ENCODE data around the gene ZBED1.
"Not testable (repeated sequence)": the region's sequence is repeated elsewhere in the genome, so short reads cannot be mapped to it uniquely, and the experiment has no call there.

Gene ZBED1

GRCh38 chrX:2462074-2462473 lies 38.7 kb downstream of the ZBED1 start:
- Histone ChIP-seq H3K36me3 (ENCODE audit: control insufficient read depth, insufficient read depth, low read length) (peaks cover 4% of the 10 kb centered on the region), H3K4me1 (ENCODE audit: control insufficient read depth, insufficient read depth, low read length, poor library complexity, severe bottlenecking) (no peaks in the 10 kb centered on the region), H3K4me3 (ENCODE audit: extremely low read depth, insufficient read depth, low read length, poor library complexity, severe bottlenecking) (no peak overlapping the region), H3K9me3 (ENCODE audit: control insufficient read depth, low read length) (peaks cover 4% of the 10 kb centered on the region), H3K27ac (ENCODE audit: low read depth, low read length, severe bottlenecking) (no peak overlapping the region)
- WGBS, 2 experiments (ENCODE audit: insufficient coverage in 2 of 2) = 86 to 98% methylated on average over 2 to 5 of the region's 5 CpGs

GRCh38 chrX:2461711-2462016 lies 39.1 kb downstream of the ZBED1 start:
- H3K4me3 ChIP-seq (ENCODE audit: extremely low read depth, insufficient read depth, low read length, poor library complexity, severe bottlenecking) = no peak overlapping the region
- 71 to 100% methylated on average over 2 to 4 of the region's 8 CpGs for WGBS, 2 experiments (ENCODE audit: insufficient coverage in 2 of 2)
- peaks cover 4% of the 10 kb centered on the region for H3K36me3 ChIP-seq (ENCODE audit: control insufficient read depth, insufficient read depth, low read length)
- H3K9me3 ChIP-seq (ENCODE audit: control insufficient read depth, low read length) = peaks cover 4% of the 10 kb centered on the region
- H3K27ac ChIP-seq (ENCODE audit: low read depth, low read length, severe bottlenecking) = no peak overlapping the region
- H3K4me1 ChIP-seq (ENCODE audit: control insufficient read depth, insufficient read depth, low read length, poor library complexity, severe bottlenecking) = no peaks in the 10 kb centered on the region

DNA sequence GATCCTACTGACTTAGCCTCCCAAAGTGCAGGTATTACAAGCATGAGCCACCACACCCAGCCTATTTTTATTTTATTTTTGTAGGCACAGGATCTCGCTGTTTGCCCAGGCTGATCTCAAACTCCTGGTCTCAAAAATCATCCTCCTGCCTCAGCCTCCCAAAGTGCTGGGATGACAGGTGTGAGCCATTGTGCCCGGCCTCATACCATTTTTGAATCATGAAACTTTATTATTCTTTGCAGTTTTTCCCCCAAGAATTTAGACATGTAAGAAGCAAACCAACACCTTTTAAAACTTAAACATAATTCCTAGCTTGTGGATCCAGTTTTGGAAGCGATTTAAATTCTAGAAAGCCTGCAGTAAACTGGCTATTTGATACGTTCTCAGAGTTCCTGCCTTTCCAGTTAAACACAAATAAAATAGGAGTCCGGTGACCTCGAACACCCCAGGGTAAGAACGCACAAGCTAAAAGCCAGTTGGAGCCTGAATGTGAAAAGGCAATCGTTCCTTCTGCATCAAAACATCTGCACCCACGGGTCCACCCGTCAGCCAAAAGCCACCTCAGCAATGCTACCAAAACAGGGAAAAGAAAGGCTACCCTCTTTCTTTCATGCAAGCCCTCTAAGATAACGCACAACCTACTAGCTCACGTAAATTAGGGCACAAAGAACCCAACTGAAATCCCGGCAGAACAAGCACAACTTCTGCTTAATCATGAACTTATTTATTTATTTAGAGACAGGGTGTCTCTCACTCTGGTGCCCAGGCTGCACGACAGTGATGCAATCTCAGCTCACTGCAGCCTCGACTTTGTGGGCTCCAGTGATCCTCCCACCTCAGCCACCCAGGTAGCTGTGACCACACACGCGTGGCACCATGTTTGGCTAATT lies 39.7 kb downstream of the ZBED1 start:
- not testable (repeated sequence) for H3K4me1 ChIP-seq (ENCODE audit: control insufficient read depth, insufficient read depth, low read length, poor library complexity, severe bottlenecking); H3K9me3 ChIP-seq (ENCODE audit: control insufficient read depth, low read length); H3K36me3 ChIP-seq (ENCODE audit: control insufficient read depth, insufficient read depth, low read length); H3K4me3 ChIP-seq (ENCODE audit: extremely low read depth, insufficient read depth, low read length, poor library complexity, severe bottlenecking); H3K27ac ChIP-seq (ENCODE audit: low read depth, low read length, severe bottlenecking)
- WGBS, 2 experiments (ENCODE audit: insufficient coverage in 2 of 2) = 82 to 92% methylated on average over 4 to 6 of the region's 17 CpGs

DNA sequence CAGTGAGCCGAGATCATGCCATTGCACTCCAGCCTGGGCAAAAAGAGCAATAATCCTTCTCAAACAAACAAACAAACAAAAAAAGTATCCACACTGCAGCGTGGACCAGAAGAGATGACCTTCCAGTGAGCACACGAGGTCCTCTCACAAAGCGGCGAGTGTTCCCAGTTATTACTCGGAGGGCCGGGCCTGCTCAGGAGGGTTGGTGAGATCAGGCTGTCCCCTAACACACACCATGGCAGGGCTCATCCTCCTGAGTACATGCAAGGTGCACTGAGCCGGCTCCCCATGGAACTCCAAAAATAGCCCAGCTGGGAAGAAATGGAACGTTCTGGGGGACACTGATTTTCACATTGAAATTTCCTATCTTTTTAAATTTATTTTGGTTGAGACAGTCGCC lies 40.7 kb downstream of the ZBED1 start:
- H3K4me3 ChIP-seq (ENCODE audit: extremely low read depth, insufficient read depth, low read length, poor library complexity, severe bottlenecking); H3K27ac ChIP-seq (ENCODE audit: low read depth, low read length, severe bottlenecking); H3K9me3 ChIP-seq (ENCODE audit: control insufficient read depth, low read length); H3K36me3 ChIP-seq (ENCODE audit: control insufficient read depth, insufficient read depth, low read length); H3K4me1 ChIP-seq (ENCODE audit: control insufficient read depth, insufficient read depth, low read length, poor library complexity, severe bottlenecking): not testable (repeated sequence)
- 92 to 100% methylated on average over 2 to 4 of the region's 10 CpGs for WGBS, 2 experiments (ENCODE audit: insufficient coverage in 2 of 2)

DNA sequence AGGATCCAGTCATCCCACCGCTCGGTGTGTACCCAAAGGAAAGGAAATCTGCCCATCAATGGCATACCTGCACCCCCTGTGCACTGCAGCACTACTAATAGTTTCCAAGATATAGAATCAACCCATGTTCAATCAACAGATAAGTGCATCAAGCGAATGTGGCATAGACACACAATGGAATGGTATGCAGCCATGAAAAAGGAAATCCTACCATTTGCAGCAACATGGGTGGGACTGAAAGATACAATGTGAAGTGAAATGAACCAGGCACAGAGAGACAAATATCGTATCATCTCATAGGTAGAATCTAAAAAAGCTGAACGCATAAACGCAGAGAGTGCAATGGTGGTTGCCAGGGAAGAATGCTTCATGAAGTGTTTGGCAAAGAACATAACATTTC lies 42.5 kb downstream of the ZBED1 start:
- 93 to 94% methylated on average over 6 of the region's 6 CpGs for WGBS, 2 experiments (ENCODE audit: insufficient coverage in 2 of 2)
- Histone ChIP-seq H3K27ac (ENCODE audit: low read depth, low read length, severe bottlenecking) (no peak overlapping the region), H3K4me1 (ENCODE audit: control insufficient read depth, insufficient read depth, low read length, poor library complexity, severe bottlenecking) (no peaks in the 10 kb centered on the region)

GRCh38 chrX:2457289-2458133 lies 43.3 kb downstream of the ZBED1 start:
- whole genome bisulfite sequencing, 2 experiments (ENCODE audit: insufficient coverage in 2 of 2) = 87 to 88% methylated on average over 25 to 26 of the region's 26 CpGs
- peaks cover 4% of the 10 kb centered on the region for H3K36me3 ChIP-seq (ENCODE audit: control insufficient read depth, insufficient read depth, low read length)
- H3K27ac ChIP-seq (ENCODE audit: low read depth, low read length, severe bottlenecking) = no peak overlapping the region
- no peaks in the 10 kb centered on the region for H3K4me1 ChIP-seq (ENCODE audit: control insufficient read depth, insufficient read depth, low read length, poor library complexity, severe bottlenecking)
- H3K9me3 ChIP-seq (ENCODE audit: control insufficient read depth, low read length) = peaks cover 4% of the 10 kb centered on the region
- H3K4me3 ChIP-seq (ENCODE audit: extremely low read depth, insufficient read depth, low read length, poor library complexity, severe bottlenecking) = no peak overlapping the region

More for the DNA sequence above, 42.5 kb downstream of the ZBED1 start:
- Histone ChIP-seq H3K36me3 (ENCODE audit: control insufficient read depth, insufficient read depth, low read length) (peaks cover 4% of the 10 kb centered on the region), H3K9me3 (ENCODE audit: control insufficient read depth, low read length) (peaks cover 4% of the 10 kb centered on the region), H3K4me3 (ENCODE audit: extremely low read depth, insufficient read depth, low read length, poor library complexity, severe bottlenecking) (no peak overlapping the region)

GRCh38 chrX:2456091-2456490 lies 44.7 kb downstream of the ZBED1 start:
- H3K27ac ChIP-seq (ENCODE audit: low read depth, low read length, severe bottlenecking); H3K4me3 ChIP-seq (ENCODE audit: extremely low read depth, insufficient read depth, low read length, poor library complexity, severe bottlenecking); H3K4me1 ChIP-seq (ENCODE audit: control insufficient read depth, insufficient read depth, low read length, poor library complexity, severe bottlenecking); H3K36me3 ChIP-seq (ENCODE audit: control insufficient read depth, insufficient read depth, low read length); H3K9me3 ChIP-seq (ENCODE audit: control insufficient read depth, low read length): not testable (repeated sequence)
- WGBS, 2 experiments (ENCODE audit: insufficient coverage in 2 of 2) = 95 to 97% methylated on average over 8 of the region's 8 CpGs

DNA sequence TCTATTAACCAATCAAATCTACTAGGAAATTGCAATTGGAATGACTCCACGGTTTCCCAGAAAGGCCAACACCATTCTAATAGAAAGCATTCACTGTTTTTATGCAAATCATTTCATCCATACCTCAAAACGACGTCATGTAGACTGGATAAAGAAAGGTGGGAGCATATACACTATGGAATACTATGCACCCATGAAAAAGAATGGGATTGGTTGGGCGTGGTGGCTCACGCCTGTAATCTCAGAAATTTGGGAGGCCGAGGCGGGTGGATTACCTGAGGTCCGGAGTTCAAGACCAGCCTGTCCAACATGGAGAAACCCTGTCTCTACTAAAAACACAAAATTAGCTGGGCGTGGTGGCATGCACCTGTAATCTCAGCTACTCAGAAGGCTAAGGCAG lies 46.2 kb downstream of the ZBED1 start:
- H3K9me3 ChIP-seq (ENCODE audit: control insufficient read depth, low read length); H3K36me3 ChIP-seq (ENCODE audit: control insufficient read depth, insufficient read depth, low read length); H3K4me1 ChIP-seq (ENCODE audit: control insufficient read depth, insufficient read depth, low read length, poor library complexity, severe bottlenecking); H3K27ac ChIP-seq (ENCODE audit: low read depth, low read length, severe bottlenecking); H3K4me3 ChIP-seq (ENCODE audit: extremely low read depth, insufficient read depth, low read length, poor library complexity, severe bottlenecking): not testable (repeated sequence)
- 92 to 97% methylated on average over 6 of the region's 9 CpGs for WGBS, 2 experiments (ENCODE audit: insufficient coverage in 2 of 2)

DNA sequence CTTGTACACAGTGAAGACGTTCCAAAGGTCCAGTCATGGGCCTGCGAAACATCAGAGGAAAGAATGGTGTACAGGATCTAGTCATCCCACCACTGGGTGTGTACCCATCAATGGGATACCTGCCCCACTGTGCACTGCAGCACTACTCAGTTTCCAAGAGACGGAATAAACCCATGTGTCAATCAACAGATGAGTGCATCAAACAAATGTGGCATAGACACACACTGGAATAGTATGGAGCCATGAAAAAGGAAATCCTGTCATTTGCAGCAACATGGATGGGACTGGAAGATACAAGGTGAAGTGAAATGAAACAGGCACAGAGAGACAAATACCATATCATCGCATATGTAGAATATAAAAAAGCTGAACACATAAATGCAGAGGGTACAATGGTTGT lies 48.0 kb downstream of the ZBED1 start:
- H3K4me3 ChIP-seq (ENCODE audit: extremely low read depth, insufficient read depth, low read length, poor library complexity, severe bottlenecking) = no peak overlapping the region
- no peaks in the 10 kb centered on the region for H3K9me3 ChIP-seq (ENCODE audit: control insufficient read depth, low read length)
- no peak overlapping the region for H3K27ac ChIP-seq (ENCODE audit: low read depth, low read length, severe bottlenecking)
- peaks cover 2% of the 10 kb centered on the region for H3K36me3 ChIP-seq (ENCODE audit: control insufficient read depth, insufficient read depth, low read length)
- H3K4me1 ChIP-seq (ENCODE audit: control insufficient read depth, insufficient read depth, low read length, poor library complexity, severe bottlenecking) = peaks cover 5% of the 10 kb centered on the region
- WGBS, 2 experiments (ENCODE audit: insufficient coverage in 2 of 2) = 86 to 97% methylated on average over 3 of the region's 4 CpGs

GRCh38 chrX:2452317-2452784 lies 48.4 kb downstream of the ZBED1 start:
- WGBS, 2 experiments (ENCODE audit: insufficient coverage in 2 of 2) = 90% methylated on average over 22 of the region's 22 CpGs
- Histone ChIP-seq H3K9me3 (ENCODE audit: control insufficient read depth, low read length) (peaks cover 4% of the 10 kb centered on the region), H3K36me3 (ENCODE audit: control insufficient read depth, insufficient read depth, low read length) (peaks cover 7% of the 10 kb centered on the region), H3K4me3 (ENCODE audit: extremely low read depth, insufficient read depth, low read length, poor library complexity, severe bottlenecking) (no peak overlapping the region), H3K27ac (ENCODE audit: low read depth, low read length, severe bottlenecking) (no peak overlapping the region), H3K4me1 (ENCODE audit: control insufficient read depth, insufficient read depth, low read length, poor library complexity, severe bottlenecking) (peaks cover 5% of the 10 kb centered on the region)

Data from mesodermal cell (in vitro differentiated cells).